Naive thymus-derived CD4-positive, alpha-beta T cell (primary cell): ENCODE measurements around the gene ADGRE3. TPM values are rescaled to one million over a fixed set of nuclear protein-coding genes. Genes with fewer than 3 reads are reported as not detected.
A peak's percentile ranks its signal among the peaks of the same experiment; 100 is the strongest.

Experiments used
- ATAC-seq: fragments of 150-1000 bp; cut with Tn5 transposase; 2 replicates; pipeline ENCODE4 v1.10.0; 2021; ENCODE audit warnings: mild to moderate bottlenecking, moderate library complexity
- CTCF ChIA-PET: fragments of 350-600 bp; sonication (Branson Sonifier 250); formaldehyde crosslinking; loops from one replicate; lab custom pipeline; 2021; ENCODE audit warnings: antibody characterized with exemption; lab: Charles Lee
- POLR2A ChIA-PET: fragments of 350-600 bp; sonication (Branson Sonifier 250); formaldehyde crosslinking; loops from one replicate; lab custom pipeline; 2021; ENCODE audit warnings: antibody characterized with exemption, inconsistent platforms; lab: Charles Lee
- DNase-seq, 9 donors: peaks; one replicate each; pipeline versions ENCODE4 v3.0.0 to v3.0.0-alpha.2; 2020 to 2022; ENCODE audit warnings: mixed read lengths in 1 of 9
- H3K27ac ChIP-seq: one replicate; pipeline ENCODE4 v1.7.0; 2013; ENCODE audit warnings: mild to moderate bottlenecking, low read depth, low read length, moderate library complexity
- H3K27me3 ChIP-seq, 2 donors: one replicate each; pipeline ENCODE4 v1.7.0; 2013; ENCODE audit warnings: low read length in 2 of 2, mild to moderate bottlenecking in 2 of 2, moderate library complexity in 2 of 2; ENCODE audit not compliant: control insufficient read depth in 2 of 2, insufficient read depth in 2 of 2
- H3K36me3 ChIP-seq, 3 experiments: 1 replicate in 2 of 3; 2 replicates in 1 of 3; pipeline ENCODE4 v1.7.0; 2013; ENCODE audit warnings: low read length in 3 of 3, mild to moderate bottlenecking in 3 of 3, moderate library complexity in 1 of 3; ENCODE audit not compliant: insufficient read depth in 3 of 3, control insufficient read depth in 2 of 3
- H3K4me1 ChIP-seq, 2 donors: one replicate each; pipeline ENCODE4 v1.7.0; 2013; ENCODE audit warnings: low read length in 2 of 2, mild to moderate bottlenecking in 2 of 2, moderate library complexity in 1 of 2; ENCODE audit not compliant: control insufficient read depth in 2 of 2, insufficient read depth in 2 of 2
- H3K4me3 ChIP-seq: 2 replicates; pipeline ENCODE4 v1.7.0; 2013; ENCODE audit warnings: mild to moderate bottlenecking, low read length
- H3K9me3 ChIP-seq, 3 experiments: 1 replicate in 2 of 3; 2 replicates in 1 of 3; pipeline ENCODE4 v1.7.0; 2013; ENCODE audit warnings: low read length in 3 of 3; ENCODE audit not compliant: control insufficient read depth in 2 of 3
- H3K27ac Mint-ChIP-seq, 9 donors: one replicate each; pipeline ENCODE4 v1.8.0; 2020 to 2022; ENCODE audit warnings: mixed read lengths in 9 of 9, mild to moderate bottlenecking in 8 of 9, moderate library complexity in 5 of 9, inconsistent platforms in 2 of 9
- H3K27me3 Mint-ChIP-seq, 5 donors: one replicate each; pipeline ENCODE4 v1.8.0; 2021 to 2022; ENCODE audit warnings: mixed read lengths in 5 of 5, mild to moderate bottlenecking in 1 of 5
- H3K36me3 Mint-ChIP-seq, 5 donors: one replicate each; pipeline ENCODE4 v1.8.0; 2020 to 2022; ENCODE audit warnings: mixed read lengths in 5 of 5, mild to moderate bottlenecking in 3 of 5, inconsistent platforms in 1 of 5
- H3K4me1 Mint-ChIP-seq, 7 donors: one replicate each; pipeline ENCODE4 v1.8.0; 2020 to 2022; ENCODE audit warnings: mixed read lengths in 7 of 7, mild to moderate bottlenecking in 3 of 7, inconsistent platforms in 1 of 7
- H3K4me3 Mint-ChIP-seq, 10 donors: one replicate each; pipeline ENCODE4 v1.8.0; 2020 to 2022; ENCODE audit warnings: mild to moderate bottlenecking in 10 of 10, mixed read lengths in 10 of 10, moderate library complexity in 6 of 10, inconsistent platforms in 2 of 10
- H3K9me3 Mint-ChIP-seq, 11 donors: one replicate each; pipeline ENCODE4 v1.8.0; 2020 to 2022; ENCODE audit warnings: mixed read lengths in 11 of 11, mild to moderate bottlenecking in 4 of 11, inconsistent platforms in 1 of 11, moderate library complexity in 1 of 11
- intact Hi-C, 2 donors: fragments of 100-400 bp; cut with micrococcal nuclease; formaldehyde crosslinking; loops; one replicate each; pipeline ENCODE4 v1.15.1; 2023
- polyA plus RNA-seq, 2 donors: library from polyadenylated mRNA; unstranded; fragments of 300-500 nt; fragmentation: Illumina TruSeq; gene quantifications; one replicate each; pipeline ENCODE4 v1.2.3, GENCODE V29; 2021
- total RNA-seq, 6 experiments: library from RNA in 5 of 6; stranded (reverse) in 5 of 6; gene quantifications; 1 replicate in 5 of 6; 2 replicates in 1 of 6; pipeline ENCODE4 v1.2.3 and lab custom pipeline; 2021 to 2026

The ADGRE3 gene
- total and polyA plus RNA-seq, 7 experiments from 2014 or later, result 1.0 to 4.9 TPM; not detected in 5

- Mint-ChIP-seq H3K9me3 (no peaks in the 10 kb centered on the region), H3K4me3 (peak overlapping the region; percentile 92 to 97 (median 96)), H3K36me3 (peaks cover 0 to 7% (median 0%) of the 10 kb centered on the region in 5 donors), H3K27me3 (no peaks in the 10 kb centered on the region), H3K27ac (peak overlapping the region in 8 of 9 donors; percentile 63 to 94 (median 88)), H3K4me1 (peaks cover 26 to 56% (median 37%) of the 10 kb centered on the region in 7 donors)
- Histone ChIP-seq H3K4me1 (peaks cover 14% of the 10 kb centered on the region in 2 donors), H3K9me3 (no peaks in the 10 kb centered on the region), H3K4me3 (peak overlapping the region; percentile 99), H3K27ac (peak overlapping the region; percentile 74), H3K27me3 (no peaks in the 10 kb centered on the region), H3K36me3 (peaks cover 0 to 24% (median 2%) of the 10 kb centered on the region in 3 experiments)
- POLR2A ChIA-PET, result interaction anchor here (0.6 to 2.1 kb wide), 7 partner anchors 8 to 1646 kb away, joined by 3 to 11 read pairs (median 4); partner anchors contain the start of gene DNAJB1
- ATAC-seq (no peak), DNase-seq (no peak)
- CTCF ChIA-PET, result interaction anchor here (0.6 to 5.2 kb wide), 5 partner anchors 14 to 708 kb away, joined by 3 to 60 read pairs (median 4); partner anchors contain the start of gene ZNF333
- intact Hi-C loops, result loop anchor here in 1 of 2 donors (5.0 kb wide), 2 partner anchors 139 to 434 kb away; partner anchors contain the start of genes ASF1B and PKN1
Observed at GRCh38 chr19:14570864-14571527, 103.6 kb downstream of the ADGRE3 start.

Other genes starting within 250 kb of the ADGRE3 start
- 100 to 1,000 TPM; 194 to 211 (median 206) TPM for gene PKN1, start 241.5 kb downstream of the ADGRE3 start, total RNA-seq
- gene PKN1, start 241.5 kb downstream of the ADGRE3 start, polyA plus RNA-seq, result 10 to 100 TPM; 47.2 to 88.2 TPM
- under 1 TPM in 1 of 5 experiments, not detected in 4; 0.46 TPM for gene PTGER1, start 199.5 kb downstream of the ADGRE3 start, total RNA-seq
- gene PTGER1, start 199.5 kb downstream of the ADGRE3 start, polyA plus RNA-seq, result not detected
- 10 to 100 TPM; 21.3 to 45.4 (median 24.7) TPM for gene GIPC1, start 178.7 kb downstream of the ADGRE3 start, total RNA-seq
- gene GIPC1, start 178.7 kb downstream of the ADGRE3 start, polyA plus RNA-seq, result 10 to 100 TPM; 34.0 to 46.1 TPM
- 100 to 1,000 TPM in 4 of 5 experiments, 10 to 100 TPM in 1; 87.4 to 574 (median 177) TPM for gene DNAJB1, start 156.4 kb downstream of the ADGRE3 start, total RNA-seq
- 100 to 1,000 TPM; 221 to 307 TPM for gene DNAJB1, start 156.4 kb downstream of the ADGRE3 start, polyA plus RNA-seq
- 100 to 1,000 TPM; 123 to 218 (median 150) TPM for gene TECR, start 145.2 kb downstream of the ADGRE3 start, total RNA-seq
- 100 to 1,000 TPM; 290 to 325 TPM for gene TECR, start 145.2 kb downstream of the ADGRE3 start, polyA plus RNA-seq
- gene NDUFB7, start 102.8 kb downstream of the ADGRE3 start, total RNA-seq, result 100 to 1,000 TPM in 1 of 5 experiments, 10 to 100 TPM in 4; 50.6 to 129 (median 63.4) TPM
- gene NDUFB7, start 102.8 kb downstream of the ADGRE3 start, polyA plus RNA-seq, result 100 to 1,000 TPM; 194 to 210 TPM
- under 1 TPM in 1 of 5 experiments, not detected in 4; 0.83 TPM for gene CLEC17A, start 91.8 kb downstream of the ADGRE3 start, total RNA-seq
- under 1 TPM; 0.13 TPM for gene CLEC17A, start 91.8 kb downstream of the ADGRE3 start, polyA plus RNA-seq
- gene ZNF333, start 15.2 kb upstream of the ADGRE3 start, total RNA-seq, result 10 to 100 TPM; 15.4 to 56.3 (median 34.7) TPM
- gene ZNF333, start 15.2 kb upstream of the ADGRE3 start, polyA plus RNA-seq, result 10 to 100 TPM in 1 of 2 donors, 1 to 10 TPM in 1; 9.1 to 10.0 TPM
- gene ADGRE2, start 103.7 kb upstream of the ADGRE3 start, total RNA-seq, result 10 to 100 TPM in 2 of 5 experiments, 1 to 10 TPM in 1, under 1 TPM in 2; 0.13 to 66.6 (median 1.5) TPM
- gene ADGRE2, start 103.7 kb upstream of the ADGRE3 start, polyA plus RNA-seq, result under 1 TPM; 0.07 to 0.08 TPM
- gene OR7A5, start 160.3 kb upstream of the ADGRE3 start, total RNA-seq, result not detected
- not detected for gene OR7A5, start 160.3 kb upstream of the ADGRE3 start, polyA plus RNA-seq
- gene OR7C1, start 160.3 kb upstream of the ADGRE3 start, total RNA-seq, result not detected
- gene OR7C1, start 160.3 kb upstream of the ADGRE3 start, polyA plus RNA-seq, result not detected
- gene OR7A10, start 174.1 kb upstream of the ADGRE3 start, total RNA-seq, result not detected
- gene OR7A10, start 174.1 kb upstream of the ADGRE3 start, polyA plus RNA-seq, result not detected
- gene OR7A17, start 211.3 kb upstream of the ADGRE3 start, total RNA-seq, result not detected
- gene OR7A17, start 211.3 kb upstream of the ADGRE3 start, polyA plus RNA-seq, result not detected